TTC549 (cell line): ENCODE measurements around the gene GTF3C2.
"Not testable (repeated sequence)": the region's sequence is repeated elsewhere in the genome, so short reads cannot be mapped to it uniquely, and the experiment has no call there.

ENCODE experiments used
- FAIRE-seq: peaks from 2 replicates; lab custom pipeline; 2012; peaks lifted over from hg19 to GRCh38; lab: Jason Lieb, UNC

GTF3C2 gene

GRCh38 chr2:27322301-27322765, 34.2 kb downstream of the GTF3C2 start:
- FAIRE-seq, result no peak

- FAIRE-seq, result no peak
Measured at GRCh38 chr2:27320958-27321543, 35.5 kb downstream of the GTF3C2 start.

- FAIRE-seq, result not testable (repeated sequence)
Measured at GRCh38 chr2:27319839-27320238, 36.7 kb downstream of the GTF3C2 start.

- FAIRE-seq, result no peak
Measured at GRCh38 chr2:27316655-27317412, 39.7 kb downstream of the GTF3C2 start.

- no peak for FAIRE-seq
Measured at GRCh38 chr2:27315122-27315521, 41.4 kb downstream of the GTF3C2 start.

- no peak for FAIRE-seq
Measured at GRCh38 chr2:27314709-27315108, 41.9 kb downstream of the GTF3C2 start.

GRCh38 chr2:27313882-27314645, 42.5 kb downstream of the GTF3C2 start:
- no peak for FAIRE-seq

- FAIRE-seq, result no peak
Measured at GRCh38 chr2:27312152-27312551, 44.4 kb downstream of the GTF3C2 start.

- no peak for FAIRE-seq
Measured at GRCh38 chr2:27309651-27310050, 46.9 kb downstream of the GTF3C2 start.

GRCh38 chr2:27308359-27308881, 48.1 kb downstream of the GTF3C2 start, which contains the start of gene UCN:
Gene UCN, minus strand, starts transcription at chr2:27308445. Its CDS starts 550 bp downstream, at chr2:27307895.
- no peak for FAIRE-seq

GRCh38 chr2:27307545-27308358, 48.8 kb downstream of the GTF3C2 start:
- no peak for FAIRE-seq

- no peak for FAIRE-seq
Measured at GRCh38 chr2:27307287-27307544, 49.3 kb downstream of the GTF3C2 start.

- FAIRE-seq, result no peak
Measured at GRCh38 chr2:27306573-27307286, 49.8 kb downstream of the GTF3C2 start.

- FAIRE-seq, result no peak
Measured at GRCh38 chr2:27306136-27306535, 50.4 kb downstream of the GTF3C2 start.

- no peak for FAIRE-seq
Measured at GRCh38 chr2:27305516-27305915, 51.0 kb downstream of the GTF3C2 start.

- FAIRE-seq, result no peak
Measured at GRCh38 chr2:27304488-27305240, 51.9 kb downstream of the GTF3C2 start.

- FAIRE-seq, result peak; percentile 90
Measured at GRCh38 chr2:27303093-27304025, 53.2 kb downstream of the GTF3C2 start.

GRCh38 chr2:27300606-27301005, 56.0 kb downstream of the GTF3C2 start:
- FAIRE-seq, result not testable (repeated sequence)

GRCh38 chr2:27298391-27299080, 58.0 kb downstream of the GTF3C2 start:
- no peak for FAIRE-seq
